ENCODE measurements around the gene CMTM8. TPM values are rescaled to one million over a fixed set of nuclear protein-coding genes. Genes with fewer than 3 reads are reported as not detected.

Gene CMTM8
- total and polyA plus RNA-seq, 2 of the 8 experiments (the other 6 are each of a cell fraction or from before 2014, with no cell fraction given): 10.5 to 22.4 TPM

DNA sequence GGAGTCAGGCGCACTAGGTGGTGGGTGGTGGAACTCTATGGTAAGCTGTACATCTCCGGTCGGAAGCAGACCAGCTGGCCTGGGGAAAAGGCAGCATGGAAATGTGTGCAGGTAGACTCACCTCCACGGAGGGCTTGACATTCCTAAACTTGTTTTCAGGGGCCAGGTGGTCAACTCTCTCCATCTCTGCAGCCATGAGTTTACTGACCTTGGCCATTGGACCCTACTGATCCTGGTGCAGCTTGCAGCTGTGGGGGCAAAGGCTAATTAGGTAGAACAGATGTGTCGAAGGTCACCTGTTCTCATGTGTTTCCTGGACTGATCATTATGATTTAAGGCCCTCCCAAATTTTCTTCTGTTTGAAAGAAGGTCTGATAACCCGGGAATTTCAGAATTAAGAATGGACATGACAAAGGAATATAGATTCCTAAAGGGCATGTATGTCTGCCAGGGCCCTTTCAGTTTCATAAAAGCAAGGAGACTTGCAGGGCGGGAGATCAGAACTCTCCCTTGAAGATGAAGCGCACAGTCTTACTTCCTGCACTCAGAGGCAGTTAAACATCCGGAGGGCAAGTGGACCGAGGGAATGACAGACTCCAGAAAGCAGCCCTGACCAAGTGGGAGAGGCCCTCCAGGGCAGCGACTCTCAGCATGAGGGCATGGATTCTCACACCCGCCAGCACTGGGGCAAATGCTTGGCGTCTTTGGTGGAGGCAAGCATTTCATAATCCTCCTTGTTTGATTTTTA lies 97.1 kb downstream of the CMTM8 start:
- Histone ChIP-seq H3K79me2 (ENCODE audit: control insufficient read depth in 1 of 2, insufficient read depth in 2 of 2, low read length in 2 of 2) (no peaks in the 10 kb centered on the region), H3K14ac (ENCODE audit: insufficient read length) (no peak overlapping the region), H2BK120ac (replicated peaks; ENCODE audit: low read depth, low read length) (no peak overlapping the region), H4K91ac (replicated peaks; ENCODE audit: insufficient read length, low read length) (no peak overlapping the region), H3K23ac (ENCODE audit: insufficient read length) (no peak overlapping the region), H3K4ac (replicated peaks; ENCODE audit: insufficient read length, low read depth, low read length) (no peak overlapping the region), H2BK20ac (ENCODE audit: low read length) (no peak overlapping the region), H3K4me1 (replicated peaks in 1 of 4; ENCODE audit: control insufficient read depth in 3 of 4, insufficient read depth in 4 of 4, low read length in 3 of 4) (peaks cover 0 to 3% (median 2%) of the 10 kb centered on the region in 4 experiments; a peak in 5 of 7 replicates), H2AK5ac (ENCODE audit: low read depth, low read length) (no peak overlapping the region), H2BK15ac (ENCODE audit: low read length) (peak overlapping the region; percentile 93), H4K5ac (ENCODE audit: insufficient read length, low read depth, low read length) (no peak overlapping the region), H3K4me3 (ENCODE audit: extremely low read depth in 1 of 4, insufficient read depth in 2 of 4, low read depth in 3 of 4, low read length in 4 of 4) (no peak overlapping the region), H2BK12ac (ENCODE audit: low read depth, low read length) (0 out of 2 replicates have a peak overlapping the region, but pooled peaks have one; percentile 55), H2BK5ac (ENCODE audit: low read depth, low read length) (0 out of 2 replicates have a peak overlapping the region, but pooled peaks have one; percentile 9), H3K79me1 (ENCODE audit: low read depth, low read length) (no peaks in the 10 kb centered on the region; the same call in 1 of the 2 replicates), H3K9me3 (ENCODE audit: insufficient read depth in 2 of 2, low read depth in 1 of 2, low read length in 1 of 2) (no peaks in the 10 kb centered on the region), H3K9ac (replicated peaks in 1 of 4; ENCODE audit: extremely low read depth in 1 of 4, low read depth in 3 of 4, low read length in 3 of 4) (no peak overlapping the region), H3K4me2 (ENCODE audit: insufficient read depth in 1 of 2, low read depth in 2 of 2, low read length in 2 of 2) (no peak overlapping the region), H4K8ac (ENCODE audit: extremely low read depth, insufficient read depth, low read length) (no peak overlapping the region), H2AFZ (ENCODE audit: low read length) (no peak overlapping the region), H3K27me3 (replicated peaks in 1 of 4; ENCODE audit: control insufficient read depth in 3 of 4, extremely low read depth in 1 of 4, insufficient read depth in 3 of 4, low read length in 3 of 4) (no peaks in the 10 kb centered on the region), H4K20me1 (replicated peaks in 1 of 2; ENCODE audit: control insufficient read depth in 1 of 2, insufficient read depth in 2 of 2, low read length in 2 of 2) (no peaks in the 10 kb centered on the region), H3K56ac (replicated peaks; ENCODE audit: insufficient read length, low read depth, low read length) (no peak overlapping the region), H3K27ac (ENCODE audit: low read depth, low read length) (no peak overlapping the region), H3K23me2 (ENCODE audit: low read depth, low read length) (no peaks in the 10 kb centered on the region), H3K36me3 (ENCODE audit: control insufficient read depth in 2 of 4, insufficient read depth in 4 of 4, low read length in 3 of 4) (no peaks in the 10 kb centered on the region), H3K18ac (ENCODE audit: extremely low read depth, low read length) (no peak overlapping the region)
- DNase-seq (ENCODE audit: low read depth in 1 of 2, low spot score in 2 of 2) (no peak), FAIRE-seq (no peak)
- no peak for TF ChIP-seq KDM4A (IDR thresholded peaks at IDR 0.05; ENCODE audit: low read depth, low read length, severe bottlenecking)
- TF ChIP-seq POU5F1 (IDR thresholded peaks at IDR 0.05; ENCODE audit: low read depth, low read length): no peak
- ChIA-PET CTCF (ENCODE audit: partially characterized antibody) (interaction anchor here (0.6 to 12.8 kb wide), 24 partner anchors 8 to 308 kb away, joined by 3 to 207 read pairs (median 4); no protein-coding TSS in a partner anchor), POLR2A (ENCODE audit: partially characterized antibody) (no interaction called here)
- WGBS, 2 experiments (ENCODE audit: extremely low coverage in 1 of 2, insufficient coverage in 1 of 2, insufficient read length in 1 of 2, insufficient replicate concordance in 2 of 2, low coverage in 1 of 2, low lambda C conversion rate in 2 of 2, missing lambda C conversion rate in 1 of 2): 86% methylated on average over 13 of the region's 13 CpGs; no CpG with 5 or more reads in 1 of the 2 experiments
